OCI-LY3 (cell line): ENCODE results near the gene ATP13A2.

Experiments
- H2AFZ ChIP-seq: fragments of 200-600, 300-600 bp; shearing (Covaris generic); 2 replicates; pipeline ENCODE4 v1.6.0; 2014; ENCODE audit warnings: antibody characterized with exemption, low read depth, low read length
- H3K27ac ChIP-seq: fragments of 200-600, 300-600 bp; sonication (generic); 2 replicates; pipeline ENCODE4 v1.5.1; 2014; ENCODE audit warnings: mild to moderate bottlenecking, low read length, moderate library complexity, mixed read lengths
- H3K27me3 ChIP-seq: fragments of 200-600, 300-600 bp; sonication (generic); 2 replicates; pipeline ENCODE4 v1.6.1; 2014; ENCODE audit warnings: low read depth, low read length, mixed read lengths
- H3K36me3 ChIP-seq: fragments of 200-600, 300-600 bp; sonication (generic); replicated peaks from 2 replicates; pipeline ENCODE3; 2014; ENCODE audit warnings: low read depth, low read length, mixed read lengths
- H3K4me1 ChIP-seq: fragments of 300-600, 200-600 bp; sonication (generic); 2 replicates; pipeline ENCODE4 v1.6.1; 2014; ENCODE audit warnings: low read length, mixed read lengths
- H3K4me2 ChIP-seq: fragments of 200-600, 300-600 bp; sonication (generic); 2 replicates; pipeline ENCODE4 v1.6.1; 2014; ENCODE audit warnings: low read length, mixed read lengths
- H3K4me3 ChIP-seq: fragments of 300-600, 200-600 bp; sonication (generic); 2 replicates; pipeline ENCODE4 v1.5.1; 2014; ENCODE audit warnings: antibody characterized with exemption, mild to moderate bottlenecking, low read length, moderate library complexity
- H3K79me2 ChIP-seq: fragments of 300-600, 200-600 bp; shearing (Covaris generic); 2 replicates; pipeline ENCODE4 v1.6.1; 2014; ENCODE audit warnings: mild to moderate bottlenecking, low read length, mixed read lengths
- H3K9ac ChIP-seq: fragments of 300-600, 200-600 bp; shearing (Covaris generic); 2 replicates; pipeline ENCODE4 v1.6.0; 2014; ENCODE audit warnings: mild to moderate bottlenecking, low read length, moderate library complexity
- H3K9me3 ChIP-seq: fragments of 200-600, 300-600 bp; shearing (Covaris generic); 2 replicates; pipeline ENCODE4 v1.6.1; 2014; ENCODE audit warnings: low read length, mixed read lengths; ENCODE audit not compliant: insufficient read depth
- H4K20me1 ChIP-seq: fragments of 200-600, 300-600 bp; sonication (generic); 2 replicates; pipeline ENCODE4 v1.6.1; 2016; ENCODE audit warnings: low read length, mixed read lengths; ENCODE audit not compliant: insufficient read depth
- CTCF ChIP-seq: fragments of 200-600, 300-600 bp; sonication (generic); IDR thresholded peaks from 2 replicates; pipeline ENCODE4 v1.5.1; 2014; ENCODE audit warnings: antibody characterized with exemption, low read length, low read depth
- EZH2phosphoT487 ChIP-seq: fragments of 200-600 bp; shearing (Covaris generic); IDR thresholded peaks from 2 replicates; pipeline ENCODE4 v1.6.1; 2018; ENCODE audit warnings: antibody characterized with exemption, mixed run types, low read depth

Gene ATP13A2

GRCh38 chr1:17027403-17027802, 15.7 kb upstream of the ATP13A2 start:
- H3K9me3 ChIP-seq = no peaks in the 10 kb centered on the region
- no peak overlapping the region for H2AFZ ChIP-seq
- TF ChIP-seq EZH2phosphoT487 (no peak), CTCF (no peak)
- H3K27ac ChIP-seq = no peak overlapping the region
- H3K9ac ChIP-seq = no peak overlapping the region
- H3K4me3 ChIP-seq = no peak overlapping the region
- H4K20me1 ChIP-seq = 0 out of 2 replicates have a peak, but pooled peaks cover 6% of the 10 kb centered on the region
- H3K79me2 ChIP-seq = no peaks in the 10 kb centered on the region
- peaks cover 26% of the 10 kb centered on the region for H3K4me1 ChIP-seq
- peaks cover 5% of the 10 kb centered on the region for H3K36me3 ChIP-seq
- no peaks in the 10 kb centered on the region for H3K27me3 ChIP-seq
- no peak overlapping the region for H3K4me2 ChIP-seq

GRCh38 chr1:17024721-17025120, 13.0 kb upstream of the ATP13A2 start:
- Histone ChIP-seq H3K36me3 (peaks cover 20% of the 10 kb centered on the region), H2AFZ (no peak overlapping the region), H3K4me1 (peaks cover 30% of the 10 kb centered on the region), H3K9me3 (no peaks in the 10 kb centered on the region), H4K20me1 (0 out of 2 replicates have a peak, but pooled peaks cover 6% of the 10 kb centered on the region), H3K27me3 (no peaks in the 10 kb centered on the region), H3K9ac (no peak overlapping the region), H3K4me2 (no peak overlapping the region), H3K79me2 (no peaks in the 10 kb centered on the region), H3K27ac (no peak overlapping the region), H3K4me3 (no peak overlapping the region)
- no peak for TF ChIP-seq CTCF
- TF ChIP-seq EZH2phosphoT487 = no peak

DNA sequence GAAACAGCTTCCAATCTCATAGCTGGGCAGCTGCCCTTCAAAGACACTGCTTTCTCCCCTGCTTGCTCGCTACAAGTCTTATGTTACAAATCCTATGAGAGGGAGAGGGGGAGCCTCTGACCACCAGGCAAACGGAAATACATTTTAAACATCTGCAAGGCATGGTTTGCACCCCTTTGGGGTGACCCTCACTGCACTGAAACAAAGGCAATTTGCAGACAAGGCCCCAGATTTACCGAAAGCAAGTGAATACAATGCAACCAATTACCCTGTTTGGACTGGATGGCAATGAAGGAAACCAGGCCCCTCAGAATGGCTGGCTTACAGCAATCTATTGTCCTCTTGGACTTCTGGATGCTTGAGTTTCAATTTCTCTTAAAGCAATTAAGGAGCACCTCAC, 11.8 kb upstream of the ATP13A2 start:
- TF ChIP-seq EZH2phosphoT487 (no peak), CTCF (no peak)
- H3K27ac ChIP-seq = peak overlapping the region; percentile 62
- peak overlapping the region; percentile 58 for H3K4me2 ChIP-seq
- no peak overlapping the region for H2AFZ ChIP-seq
- H3K79me2 ChIP-seq = no peaks in the 10 kb centered on the region
- peak overlapping the region; percentile 3; the same call in 1 of the 2 replicates for H3K9ac ChIP-seq
- H3K4me1 ChIP-seq = peaks cover 42% of the 10 kb centered on the region
- H3K4me3 ChIP-seq = no peak overlapping the region
- peaks cover 25% of the 10 kb centered on the region for H3K36me3 ChIP-seq
- H3K27me3 ChIP-seq = no peaks in the 10 kb centered on the region
- 0 out of 2 replicates have a peak, but pooled peaks cover 6% of the 10 kb centered on the region for H4K20me1 ChIP-seq
- no peaks in the 10 kb centered on the region for H3K9me3 ChIP-seq

DNA sequence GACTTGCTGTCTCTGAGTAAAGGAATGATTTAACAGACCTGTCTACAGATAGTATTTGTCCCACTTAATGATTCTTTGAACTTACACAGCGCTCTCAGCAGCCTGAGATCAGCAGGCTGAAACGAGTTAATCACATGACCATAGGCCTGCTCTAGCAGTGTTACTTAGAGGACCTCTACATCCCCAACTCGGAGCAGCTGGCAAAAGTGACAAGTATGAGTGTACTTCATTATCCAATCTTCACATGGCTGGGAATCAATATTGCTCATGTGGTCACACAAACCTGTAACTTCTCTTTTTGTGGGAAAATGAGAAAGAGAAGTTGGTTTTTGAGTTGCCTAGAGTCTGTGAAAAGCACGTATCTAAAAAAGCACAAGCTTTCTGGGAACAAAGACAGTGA, 11.4 kb upstream of the ATP13A2 start:
- Histone ChIP-seq H3K4me1 (peaks cover 46% of the 10 kb centered on the region), H4K20me1 (0 out of 2 replicates have a peak, but pooled peaks cover 6% of the 10 kb centered on the region), H3K4me3 (peak overlapping the region; percentile 18; the same call in 1 of the 2 replicates), H3K79me2 (no peaks in the 10 kb centered on the region), H3K27me3 (no peaks in the 10 kb centered on the region), H3K9ac (no peak overlapping the region), H3K27ac (peak overlapping the region; percentile 62), H3K36me3 (peaks cover 27% of the 10 kb centered on the region), H3K9me3 (no peaks in the 10 kb centered on the region), H2AFZ (no peak overlapping the region), H3K4me2 (peak overlapping the region; percentile 58)
- TF ChIP-seq EZH2phosphoT487 = no peak
- no peak for TF ChIP-seq CTCF
